Hair follicle dermal papilla cell (primary cell): ENCODE results near the gene PFDN4. TPM values are rescaled to one million over a fixed set of nuclear protein-coding genes. Genes with fewer than 3 reads are reported as not detected.

Source experiments
- total RNA-seq: library from RNA; depleted of rRNA; stranded (reverse); fragments of >200 nt; gene quantifications from 2 replicates; pipeline ENCODE4 v1.2.3, GENCODE V29; 2012

The PFDN4 gene, protein sequence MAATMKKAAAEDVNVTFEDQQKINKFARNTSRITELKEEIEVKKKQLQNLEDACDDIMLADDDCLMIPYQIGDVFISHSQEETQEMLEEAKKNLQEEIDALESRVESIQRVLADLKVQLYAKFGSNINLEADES
- 38.9 and 44.6 TPM in 2 replicates for total RNA-seq

DNA sequence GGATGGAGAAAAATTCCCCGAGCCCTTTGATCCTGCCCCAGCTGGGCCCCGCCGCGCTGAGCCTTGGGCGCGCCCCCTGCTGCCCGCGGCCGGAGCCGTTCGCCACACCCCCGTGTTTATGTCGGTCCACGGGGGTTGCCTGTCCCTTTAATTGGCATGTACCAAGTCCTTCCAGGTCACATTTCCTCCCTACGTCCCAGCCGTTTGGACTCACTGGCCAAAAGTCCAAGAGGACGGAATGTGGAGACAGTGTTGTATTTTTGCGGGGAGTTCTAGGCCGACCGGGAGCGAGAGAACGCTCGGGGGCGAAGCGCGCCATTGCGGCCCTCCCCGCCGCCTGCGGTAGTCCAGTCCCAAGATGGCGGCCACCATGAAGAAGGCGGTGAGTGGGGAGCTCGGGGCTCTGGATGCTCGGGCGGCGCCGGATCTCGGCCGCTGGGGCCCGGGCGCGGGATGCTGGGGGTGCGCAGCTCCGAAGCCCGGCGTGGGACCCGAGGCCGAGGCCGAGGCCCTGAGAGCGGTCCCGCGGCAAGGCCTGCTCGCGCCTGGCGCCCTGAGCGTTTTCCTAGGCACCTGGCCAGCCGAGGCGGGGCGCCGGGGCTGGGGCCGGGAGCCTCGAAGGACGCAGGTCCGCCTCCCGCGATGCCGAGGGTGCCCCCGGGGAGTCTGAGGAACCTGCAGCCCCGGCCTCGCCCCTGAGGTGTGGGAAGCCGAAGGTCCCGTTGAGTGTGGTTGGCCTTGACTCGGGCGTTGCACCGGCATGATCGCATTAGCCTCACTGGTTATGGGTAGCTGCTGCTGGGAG is at the start of gene PFDN4:
Gene PFDN4 (plus strand): TSS at position 345 of the 805 bp plus-strand sequence. CDS start 14 bp downstream, at position 359.

DNA sequence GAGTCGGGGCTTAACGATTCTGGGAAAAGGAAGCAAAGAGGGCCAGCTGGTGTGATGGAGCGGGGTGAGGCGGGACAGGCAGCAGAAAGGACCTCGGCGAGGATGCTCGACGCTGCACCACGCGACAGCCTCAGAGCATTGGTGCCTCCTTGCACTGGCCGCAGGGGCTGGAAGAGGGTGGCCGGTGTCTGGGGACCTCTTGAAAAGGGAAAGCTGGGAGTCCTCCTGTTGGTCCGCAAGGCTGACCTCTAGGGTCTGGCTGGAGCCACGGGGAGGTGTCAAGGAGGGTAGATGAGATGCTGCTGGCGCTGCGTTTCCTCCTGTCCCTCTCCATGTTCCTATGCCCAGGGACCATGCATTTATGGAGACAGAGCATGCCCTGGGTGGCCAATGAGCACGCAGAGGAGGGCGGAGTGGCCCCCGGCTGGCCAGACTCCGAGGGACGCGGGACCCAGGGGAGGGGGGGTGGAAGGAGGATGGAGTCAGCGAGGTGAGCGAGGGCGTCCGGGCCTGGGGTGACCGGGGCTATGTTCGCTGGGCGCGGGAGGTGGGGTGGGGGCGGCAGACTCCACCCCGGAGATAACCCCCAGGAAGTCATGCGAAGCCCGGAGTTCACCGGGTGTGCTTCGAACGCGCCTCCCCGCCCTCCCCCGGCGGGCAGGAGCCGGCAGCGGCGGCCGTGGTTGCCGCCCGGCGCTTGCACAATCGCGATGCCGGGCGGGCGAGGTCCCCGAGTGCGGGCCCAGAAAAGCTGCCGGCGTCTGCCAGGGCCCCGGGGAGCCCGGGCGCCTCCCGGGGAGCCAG is 34.0 kb upstream of the PFDN4 start, which contains the start of gene CYP24A1:
Gene CYP24A1 (minus strand): TSS at position 334 of the 804 bp plus-strand sequence. CDS start 407 bp downstream, outside the sequence.

Other genes with a start within 250 kb of the PFDN4 start
- 0.16 and 0.49 TPM in 2 replicates for gene BCAS1, start 137.5 kb upstream of the PFDN4 start, total RNA-seq
- not detected in 2 replicates for gene CYP24A1, start 34.1 kb upstream of the PFDN4 start, total RNA-seq